ENCODE results near the gene DPY19L2.
"Not testable (repeated sequence)": the region's sequence is repeated elsewhere in the genome, so short reads cannot be mapped to it uniquely, and the experiment has no call there.

Gene DPY19L2

DNA sequence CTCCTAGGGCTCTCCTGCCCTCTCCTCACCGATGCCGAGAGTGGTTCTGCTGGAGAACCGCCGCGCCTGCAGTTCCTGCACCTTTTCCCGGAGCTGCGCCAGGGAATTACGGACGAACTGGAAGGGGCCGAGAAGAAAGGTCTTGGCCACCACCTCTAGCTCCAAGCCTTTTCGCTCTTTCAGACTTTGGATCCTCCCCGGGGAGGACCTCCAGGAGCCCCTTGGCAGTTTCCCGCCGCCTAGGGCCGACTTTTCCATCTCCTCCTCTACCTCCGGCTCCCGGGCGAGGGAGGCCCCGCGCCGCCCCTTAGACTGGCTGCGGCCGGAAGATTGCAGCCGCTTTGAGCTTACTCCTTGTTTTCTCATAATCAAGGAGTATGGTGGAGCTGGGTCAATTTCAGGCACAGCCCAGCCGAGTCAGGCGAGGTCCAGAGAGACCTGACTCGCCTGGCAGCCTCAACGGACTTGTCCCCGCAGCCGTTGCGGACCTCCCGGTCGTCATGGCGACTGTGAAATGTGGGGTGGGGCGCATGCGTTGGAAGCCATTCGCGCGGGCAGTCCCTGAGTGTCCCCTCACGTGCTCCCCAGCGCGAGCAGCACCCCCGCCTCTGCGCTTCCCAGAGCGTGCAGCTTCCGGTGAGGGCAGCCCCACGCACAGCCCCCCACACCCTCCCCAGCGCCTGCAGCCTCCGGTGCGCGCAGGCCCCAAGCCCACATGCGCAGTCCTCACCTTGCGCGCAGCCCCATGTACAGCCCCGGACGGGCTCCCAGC, at the start of gene DPY19L2:
TSS of gene DPY19L2 (minus strand) at position 466 of the 772 bp plus-strand sequence. CDS start at position 366, 100 bp downstream.
- DNase-seq (ENCODE audit: low read depth): peak; percentile 51

- DNase-seq (ENCODE audit: low read depth): not testable (repeated sequence)
Observed at GRCh38 chr12:63716891-63717290, 48.6 kb upstream of the DPY19L2 start.

DNA sequence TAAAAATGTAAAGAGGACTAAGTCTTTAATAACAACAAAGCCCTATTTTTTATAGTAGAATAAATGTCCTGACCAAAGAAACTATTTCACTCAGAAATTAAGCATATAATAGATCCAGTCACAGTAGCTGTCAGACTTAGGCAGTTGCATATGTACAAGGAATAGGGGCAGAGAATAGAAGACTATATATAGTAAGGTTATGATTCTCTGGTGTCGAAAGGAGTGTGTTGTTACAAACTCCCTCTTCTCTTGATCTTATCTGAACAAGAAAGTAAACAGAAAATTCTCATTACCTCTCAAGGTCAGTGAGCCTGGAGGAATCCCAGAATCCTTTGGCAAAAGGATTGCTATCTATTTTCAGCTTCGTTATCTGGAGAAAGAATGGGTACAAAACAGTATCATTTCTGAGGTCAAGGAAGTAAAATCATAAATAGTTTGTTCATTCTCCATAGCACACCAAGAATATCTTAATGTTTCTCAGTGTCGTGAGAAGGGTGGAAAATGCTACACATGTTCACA, 46.9 kb upstream of the DPY19L2 start:
- DNase-seq (ENCODE audit: low read depth): not testable (repeated sequence)

GRCh38 chr12:63714409-63714808, 46.1 kb upstream of the DPY19L2 start:
- DNase-seq (ENCODE audit: low read depth): not testable (repeated sequence)

DNA sequence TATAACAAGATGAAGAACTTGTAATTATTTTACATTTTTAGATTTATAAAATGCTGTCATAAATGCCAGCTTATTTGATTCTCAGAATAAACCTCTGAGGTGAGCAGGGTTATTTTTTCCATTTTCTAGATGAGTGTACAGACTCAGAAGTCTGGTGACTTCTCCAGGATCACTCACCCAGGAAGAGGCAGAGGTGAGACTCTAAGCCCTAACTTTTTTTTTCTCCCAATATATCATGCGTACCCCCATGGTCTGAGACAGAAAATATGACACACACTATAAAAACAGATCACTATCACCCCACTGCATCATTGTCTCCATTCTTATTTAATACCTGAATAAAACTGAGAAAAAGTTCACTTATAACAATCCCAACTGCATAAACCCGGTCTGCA, 45.4 kb upstream of the DPY19L2 start:
- DNase-seq (ENCODE audit: low read depth): not testable (repeated sequence)

DNA sequence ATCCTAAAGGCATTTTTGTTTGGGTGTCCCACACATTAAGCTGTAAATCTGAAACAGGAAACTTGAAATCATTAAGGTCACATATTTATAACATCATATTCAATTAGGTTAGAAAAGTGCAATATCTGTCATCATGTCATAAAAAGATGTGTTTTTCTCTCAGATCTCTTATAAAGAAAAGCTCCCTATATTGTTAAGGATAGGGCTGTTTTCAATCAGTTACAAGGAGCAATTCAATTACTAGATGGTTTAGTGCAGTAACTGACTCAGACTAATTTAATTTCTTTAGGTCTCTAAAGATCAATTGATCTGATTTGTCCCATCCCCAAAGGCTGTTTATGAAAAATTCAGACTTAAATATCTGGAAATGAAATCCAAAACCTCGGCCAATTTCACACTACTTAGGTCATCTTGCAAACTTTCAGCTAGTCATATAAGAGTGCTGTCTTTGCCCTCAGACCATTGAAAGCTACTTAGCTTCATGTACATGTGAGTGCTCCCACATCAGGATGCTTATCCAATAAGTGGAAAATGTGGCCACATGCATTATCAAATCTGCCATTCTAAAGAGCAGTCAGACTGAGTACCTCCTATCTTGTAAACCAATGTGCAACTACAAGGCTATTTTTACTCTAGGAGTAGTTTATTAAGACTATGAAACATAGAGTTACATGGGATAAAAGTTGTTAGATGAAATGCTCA, 44.8 kb upstream of the DPY19L2 start:
- DNase-seq (ENCODE audit: low read depth): not testable (repeated sequence)

GRCh38 chr12:63712376-63712974, 44.2 kb upstream of the DPY19L2 start:
- DNase-seq (ENCODE audit: low read depth): not testable (repeated sequence)

- not testable (repeated sequence) for DNase-seq (ENCODE audit: low read depth)
Observed at GRCh38 chr12:63711339-63711738, 43.0 kb upstream of the DPY19L2 start.

- no peak for DNase-seq (ENCODE audit: low read depth)
Observed at GRCh38 chr12:63706336-63706735, 38.0 kb upstream of the DPY19L2 start.

DNA sequence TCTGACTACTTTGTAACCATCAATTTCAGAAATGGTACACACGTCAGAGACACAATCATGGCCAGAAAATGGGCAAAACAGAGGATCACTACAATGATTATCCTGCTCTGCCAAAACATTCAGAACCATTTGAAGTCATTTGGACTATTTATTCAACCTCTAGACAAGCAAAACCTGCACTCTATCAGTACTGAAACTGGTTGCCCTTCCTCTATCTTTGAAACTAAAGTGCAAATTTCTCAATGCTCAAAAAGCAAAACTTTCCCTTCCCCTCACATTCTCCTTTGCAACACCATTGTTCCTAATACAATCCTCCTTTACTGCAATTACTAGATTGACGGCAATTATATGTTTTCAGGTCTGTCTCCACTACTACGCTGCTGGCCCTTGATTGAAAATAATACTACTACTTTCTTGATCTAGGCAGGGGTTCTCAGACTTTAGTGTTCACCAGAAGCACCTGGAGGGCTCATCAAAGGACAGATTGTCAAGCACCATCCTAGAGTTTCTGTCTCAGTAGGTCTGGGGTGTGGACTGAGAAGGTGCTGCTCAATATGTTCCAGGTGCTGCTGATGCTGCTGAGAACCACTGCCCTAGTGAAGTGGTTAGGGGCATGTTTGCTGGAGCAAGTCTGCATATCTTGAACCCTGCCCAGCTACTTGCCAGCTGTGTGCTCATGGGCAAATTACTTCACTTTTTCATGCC, 31.5 kb upstream of the DPY19L2 start:
- not testable (repeated sequence) for DNase-seq (ENCODE audit: low read depth)

DNA sequence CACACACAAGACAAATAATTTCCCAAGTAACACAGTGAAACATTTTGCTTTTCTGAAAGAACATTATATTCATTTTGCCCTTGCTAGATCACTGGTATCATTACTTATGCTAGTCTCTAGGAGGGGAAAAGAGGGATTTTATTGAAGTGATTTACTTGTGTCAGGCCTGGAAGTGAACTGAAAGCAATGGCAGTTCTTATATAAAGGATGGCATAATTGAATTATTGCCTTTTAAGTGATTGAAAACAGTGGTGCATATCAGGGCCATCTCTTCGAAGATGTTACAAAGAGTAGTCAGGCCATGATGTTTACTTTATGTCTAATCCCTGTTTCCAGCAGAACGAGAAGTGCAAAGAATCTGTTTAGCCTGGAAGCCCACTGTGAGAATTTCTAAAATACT, 30.7 kb upstream of the DPY19L2 start:
- not testable (repeated sequence) for DNase-seq (ENCODE audit: low read depth)

DNA sequence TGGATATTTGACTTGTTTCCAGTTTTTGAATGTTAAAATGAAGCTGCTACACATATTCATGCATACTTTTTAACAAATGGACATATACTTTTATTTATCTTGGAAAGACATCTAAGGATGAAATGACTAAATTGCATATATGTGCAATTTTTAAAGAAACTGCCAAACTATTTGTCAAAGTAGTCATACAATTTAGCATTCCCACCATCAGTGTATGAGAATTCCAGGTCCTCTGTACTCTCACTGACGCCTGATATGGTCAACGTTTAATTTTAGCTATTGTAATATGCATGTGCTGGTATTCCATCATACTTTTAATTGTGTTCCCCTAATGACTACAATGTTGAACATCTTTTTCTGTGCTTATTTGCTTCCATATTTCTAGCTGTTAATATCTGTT, 22.5 kb upstream of the DPY19L2 start:
- DNase-seq (ENCODE audit: low read depth): not testable (repeated sequence)

DNA sequence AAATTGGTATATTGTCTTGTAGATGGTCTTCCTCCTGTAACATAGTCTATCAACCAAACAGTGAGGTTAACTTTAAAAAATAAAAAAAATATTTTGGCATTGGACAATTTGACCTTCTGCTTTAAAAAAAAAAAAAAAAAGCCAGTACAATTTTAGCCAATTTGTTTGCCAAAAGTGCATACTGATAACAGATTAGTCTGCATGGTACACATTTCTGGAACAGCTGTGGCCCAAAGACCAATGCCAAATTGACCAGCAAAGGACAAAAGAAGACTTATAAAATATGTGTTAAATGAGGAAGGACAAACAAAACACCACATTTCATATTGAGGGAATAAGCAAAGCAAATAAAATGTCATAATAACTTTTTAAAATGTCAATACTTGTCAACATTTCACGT, 20.8 kb upstream of the DPY19L2 start:
- DNase-seq (ENCODE audit: low read depth): not testable (repeated sequence)

DNA sequence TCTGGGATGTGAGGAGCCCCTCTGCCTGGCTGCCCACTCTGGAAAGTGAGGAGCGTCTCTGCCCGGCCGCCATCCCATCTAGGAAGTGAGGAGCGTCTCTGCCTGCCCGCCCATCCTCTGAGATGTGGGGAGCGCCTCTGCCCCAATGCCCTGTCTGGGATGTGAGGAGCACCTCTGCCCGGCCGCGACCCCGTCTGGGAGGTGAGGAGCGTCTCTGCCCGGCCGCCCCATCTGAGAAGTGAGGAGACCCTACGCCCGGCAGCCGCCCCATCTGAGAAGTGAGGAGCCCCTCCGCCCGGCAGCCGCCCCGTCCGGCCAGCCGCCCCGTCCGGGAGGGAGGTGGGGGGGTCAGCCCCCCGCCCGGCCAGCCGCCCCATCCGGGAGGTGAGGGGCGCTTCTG, 18.3 kb upstream of the DPY19L2 start:
- not testable (repeated sequence) for DNase-seq (ENCODE audit: low read depth)

GRCh38 chr12:63685789-63686188, 17.5 kb upstream of the DPY19L2 start:
- not testable (repeated sequence) for DNase-seq (ENCODE audit: low read depth)

- not testable (repeated sequence) for DNase-seq (ENCODE audit: low read depth)
Observed at GRCh38 chr12:63682617-63683016, 14.3 kb upstream of the DPY19L2 start.

DNA sequence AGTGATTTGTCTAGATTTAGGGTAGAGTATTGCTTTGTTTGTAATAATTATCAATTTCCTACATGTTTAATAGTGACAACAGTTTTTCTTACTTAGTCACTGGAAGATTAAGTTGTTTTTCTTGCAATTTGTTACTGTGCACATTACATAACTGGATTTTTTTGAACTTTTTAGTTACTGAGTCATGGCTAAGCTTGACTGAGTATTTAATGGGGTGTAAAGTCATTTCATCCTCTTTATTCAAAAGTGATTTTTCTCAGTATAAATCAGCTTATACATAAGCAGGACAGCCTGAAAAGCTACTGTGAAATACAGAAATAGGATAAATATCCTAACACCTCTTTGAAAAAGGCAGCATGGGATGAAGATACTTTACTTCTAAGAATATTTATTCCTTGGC, 12.5 kb upstream of the DPY19L2 start:
- not testable (repeated sequence) for DNase-seq (ENCODE audit: low read depth)

DNA sequence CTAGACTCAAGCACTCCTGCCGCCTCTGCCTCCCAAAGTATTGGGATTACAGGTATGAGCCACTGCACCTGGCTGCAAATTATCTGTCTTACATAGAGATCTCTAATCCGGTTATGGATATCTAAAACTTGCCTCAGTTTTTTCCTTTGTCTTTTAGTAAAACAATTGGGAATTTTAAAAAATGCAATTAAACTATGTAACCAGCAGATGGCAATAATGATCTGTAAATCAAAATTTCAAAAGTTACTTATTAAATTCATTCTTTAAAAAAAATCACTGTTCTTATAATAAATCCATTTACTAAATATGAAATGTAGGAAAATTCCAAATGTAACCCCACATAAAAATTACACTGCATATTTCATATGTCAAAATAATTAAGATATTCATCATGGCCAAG, 4.3 kb upstream of the DPY19L2 start:
- DNase-seq (ENCODE audit: low read depth): not testable (repeated sequence)

- DNase-seq (ENCODE audit: low read depth): not testable (repeated sequence)
Observed at GRCh38 chr12:63669936-63670335, 1.6 kb upstream of the DPY19L2 start.

- DNase-seq (ENCODE audit: low read depth): not testable (repeated sequence)
Observed at GRCh38 chr12:63669427-63669826, 1.1 kb upstream of the DPY19L2 start.

- DNase-seq (ENCODE audit: low read depth): not testable (repeated sequence)
Observed at GRCh38 chr12:63668800-63669365, 590 bp upstream of the DPY19L2 start.
